K562 (cell line): Measurements from ENCODE around the gene RAPGEF5.

ENCODE experiments used
- GMEB1 ChIP-seq: fragments of 250-450 bp; sonication (Bioruptor Pico); IDR thresholded peaks from 2 replicates; pipeline ENCODE4 v1.4.0; 2020; ENCODE audit warnings: mild to moderate bottlenecking
- GTF3C2 ChIP-seq: IDR thresholded peaks from 3 replicates; pipeline ENCODE4 v1.6.1; 2011; ENCODE audit warnings: borderline replicate concordance, mild to moderate bottlenecking, moderate library complexity; ENCODE audit not compliant: insufficient read length; ENCODE audit errors: extremely low read depth
- SMC3 ChIP-seq: conservative IDR thresholded peaks from 2 replicates; pipeline ENCODE4 v1.6.1; 2011; ENCODE audit warnings: low read depth, low read length, improper control_type of control experiment; ENCODE audit not compliant: insufficient read depth
- SPI1 ChIP-seq: IDR thresholded peaks from 2 replicates; pipeline ENCODE4 v1.6.1; 2011; ENCODE audit warnings: low read depth, low read length, control low read depth, borderline replicate concordance
- ZFP30 ChIP-seq: fragments of 250-450 bp; sonication (Bioruptor Pico); IDR thresholded peaks from 2 replicates; pipeline ENCODE4 v1.8.0; 2022; ENCODE audit warnings: moderate library complexity, mild to moderate bottlenecking, inconsistent platforms, borderline replicate concordance

- no peak for TF ChIP-seq SMC3
- no peak for TF ChIP-seq ZFP30 (CRISPR knock-in tag)
- TF ChIP-seq GTF3C2 = no peak
- TF ChIP-seq GMEB1 (CRISPR knock-in tag) = no peak
- no peak for TF ChIP-seq SPI1
These were observed 40.0 kb downstream of the RAPGEF5 start for GRCh38 chr7:22316914-22317313.
